Measurements from ENCODE around the gene RAD51C. TPM values are rescaled to one million over a fixed set of nuclear protein-coding genes. Genes with fewer than 3 reads are reported as not detected.

The RAD51C gene
- total and polyA plus RNA-seq, 9 of the 15 experiments (the other 6 are each of a cell fraction or from before 2014, with no cell fraction given): 93.9 to 341 (median 135) TPM

DNA sequence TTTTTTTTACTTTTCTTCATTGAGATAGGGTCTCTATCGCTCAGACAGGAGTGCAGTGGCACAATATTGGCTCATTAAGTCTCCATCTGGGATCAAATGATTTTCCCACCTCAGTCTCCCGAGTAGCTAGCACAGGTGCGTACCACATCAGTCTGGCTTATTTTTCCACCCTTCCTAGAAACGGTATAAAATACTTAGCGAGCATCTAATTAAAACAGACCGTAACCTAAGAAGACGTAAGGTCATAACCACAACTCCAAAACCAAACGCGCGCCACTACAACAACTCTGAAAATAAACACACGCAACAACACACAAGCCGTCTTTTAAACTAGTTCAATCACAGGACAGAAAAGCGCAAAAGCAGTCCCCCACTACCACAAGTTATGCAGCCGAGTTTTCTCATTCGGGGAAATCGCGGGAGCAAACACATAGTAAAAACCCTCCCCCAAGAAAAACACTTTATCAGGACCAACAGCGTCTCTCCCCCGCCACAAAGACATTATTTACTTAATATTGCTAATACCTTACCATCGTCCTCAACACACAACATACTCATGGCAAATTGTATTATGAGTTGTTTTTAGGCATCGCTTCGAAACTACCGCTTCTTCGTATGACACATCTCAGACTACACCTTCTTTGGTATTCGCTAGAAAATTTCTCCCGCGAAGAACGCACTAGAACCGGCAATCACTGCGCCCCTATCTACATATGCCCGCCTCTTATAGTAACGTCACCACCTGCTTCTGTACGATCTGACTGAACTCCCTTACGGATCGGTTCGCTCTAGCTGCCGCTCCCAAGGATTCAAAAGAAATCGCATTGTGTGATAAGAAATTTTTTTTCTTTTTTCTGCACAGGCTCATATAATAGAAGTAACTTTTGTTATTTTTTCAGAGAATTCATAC is 33.3 kb upstream of the RAD51C start (continued):
- TF ChIP-seq NCOR1 (IDR thresholded peaks at IDR 0.05): peak; percentile 98
- TF ChIP-seq ETV6 (IDR thresholded peaks at IDR 0.05; ENCODE audit: borderline replicate concordance in 1 of 2, low read depth in 2 of 2, low read length in 1 of 2): peak; percentile 34 to 86; a peak in 2 of 4 replicates
- TF ChIP-seq ETV6 (CRISPR knock-in tag; IDR thresholded peaks at IDR 0.05; ENCODE audit: borderline replicate concordance): peak; percentile 65; the same call in 1 of the 2 replicates
- peak; percentile 43; the same call in 1 of the 2 replicates for TF ChIP-seq MYBL2 (IDR thresholded peaks at IDR 0.05; ENCODE audit: low read depth)
- TF ChIP-seq MYBL2 (CRISPR knock-in tag; IDR thresholded peaks at IDR 0.05; ENCODE audit: borderline replicate concordance): no peak
- TF ChIP-seq MCM7 (IDR thresholded peaks at IDR 0.05): peak in 1 of 2 experiments; percentile 92; a peak in 1 of 4 replicates
- TF ChIP-seq ZNF311 (CRISPR knock-in tag; IDR thresholded peaks at IDR 0.05): no peak
- TF ChIP-seq, protein P1, sequence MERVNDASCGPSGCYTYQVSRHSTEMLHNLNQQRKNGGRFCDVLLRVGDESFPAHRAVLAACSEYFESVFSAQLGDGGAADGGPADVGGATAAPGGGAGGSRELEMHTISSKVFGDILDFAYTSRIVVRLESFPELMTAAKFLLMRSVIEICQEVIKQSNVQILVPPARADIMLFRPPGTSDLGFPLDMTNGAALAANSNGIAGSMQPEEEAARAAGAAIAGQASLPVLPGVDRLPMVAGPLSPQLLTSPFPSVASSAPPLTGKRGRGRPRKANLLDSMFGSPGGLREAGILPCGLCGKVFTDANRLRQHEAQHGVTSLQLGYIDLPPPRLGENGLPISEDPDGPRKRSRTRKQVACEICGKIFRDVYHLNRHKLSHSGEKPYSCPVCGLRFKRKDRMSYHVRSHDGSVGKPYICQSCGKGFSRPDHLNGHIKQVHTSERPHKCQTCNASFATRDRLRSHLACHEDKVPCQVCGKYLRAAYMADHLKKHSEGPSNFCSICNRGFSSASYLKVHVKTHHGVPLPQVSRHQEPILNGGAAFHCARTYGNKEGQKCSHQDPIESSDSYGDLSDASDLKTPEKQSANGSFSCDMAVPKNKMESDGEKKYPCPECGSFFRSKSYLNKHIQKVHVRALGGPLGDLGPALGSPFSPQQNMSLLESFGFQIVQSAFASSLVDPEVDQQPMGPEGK (CRISPR knock-in tag; IDR thresholded peaks at IDR 0.05; ENCODE audit: borderline replicate concordance): peak; percentile 99
- TF ChIP-seq EP300 (IDR thresholded peaks at IDR 0.05; ENCODE audit: low read length): peak; percentile 89
- TF ChIP-seq SRF (CRISPR knock-in tag; IDR thresholded peaks at IDR 0.05): peak; percentile 12 to 96; a peak in 3 of 4 replicates
- TF ChIP-seq, protein P2, sequence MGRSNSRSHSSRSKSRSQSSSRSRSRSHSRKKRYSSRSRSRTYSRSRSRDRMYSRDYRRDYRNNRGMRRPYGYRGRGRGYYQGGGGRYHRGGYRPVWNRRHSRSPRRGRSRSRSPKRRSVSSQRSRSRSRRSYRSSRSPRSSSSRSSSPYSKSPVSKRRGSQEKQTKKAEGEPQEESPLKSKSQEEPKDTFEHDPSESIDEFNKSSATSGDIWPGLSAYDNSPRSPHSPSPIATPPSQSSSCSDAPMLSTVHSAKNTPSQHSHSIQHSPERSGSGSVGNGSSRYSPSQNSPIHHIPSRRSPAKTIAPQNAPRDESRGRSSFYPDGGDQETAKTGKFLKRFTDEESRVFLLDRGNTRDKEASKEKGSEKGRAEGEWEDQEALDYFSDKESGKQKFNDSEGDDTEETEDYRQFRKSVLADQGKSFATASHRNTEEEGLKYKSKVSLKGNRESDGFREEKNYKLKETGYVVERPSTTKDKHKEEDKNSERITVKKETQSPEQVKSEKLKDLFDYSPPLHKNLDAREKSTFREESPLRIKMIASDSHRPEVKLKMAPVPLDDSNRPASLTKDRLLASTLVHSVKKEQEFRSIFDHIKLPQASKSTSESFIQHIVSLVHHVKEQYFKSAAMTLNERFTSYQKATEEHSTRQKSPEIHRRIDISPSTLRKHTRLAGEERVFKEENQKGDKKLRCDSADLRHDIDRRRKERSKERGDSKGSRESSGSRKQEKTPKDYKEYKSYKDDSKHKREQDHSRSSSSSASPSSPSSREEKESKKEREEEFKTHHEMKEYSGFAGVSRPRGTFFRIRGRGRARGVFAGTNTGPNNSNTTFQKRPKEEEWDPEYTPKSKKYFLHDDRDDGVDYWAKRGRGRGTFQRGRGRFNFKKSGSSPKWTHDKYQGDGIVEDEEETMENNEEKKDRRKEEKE (IDR thresholded peaks at IDR 0.05; ENCODE audit: borderline replicate concordance in 1 of 2, control insufficient read depth in 1 of 2, low read depth in 2 of 2, low read length in 1 of 2): peak in 1 of 2 experiments; percentile 100; a peak in 3 of 4 replicates
- peak; percentile 8; the same call in 1 of the 2 replicates for TF ChIP-seq ADNP (tag; IDR thresholded peaks at IDR 0.05)
- TF ChIP-seq ZSCAN32 (CRISPR knock-in tag; IDR thresholded peaks at IDR 0.05): peak; percentile 99
- TF ChIP-seq SMAD2 (IDR thresholded peaks at IDR 0.05; ENCODE audit: low read depth, low read length): no peak
- no peak for TF ChIP-seq KLF1 (tag; IDR thresholded peaks at IDR 0.05)
- peak; percentile 55; the same call in 1 of the 2 replicates for TF ChIP-seq PPARD (CRISPR knock-in tag; IDR thresholded peaks at IDR 0.05)
- TF ChIP-seq, protein P3, sequence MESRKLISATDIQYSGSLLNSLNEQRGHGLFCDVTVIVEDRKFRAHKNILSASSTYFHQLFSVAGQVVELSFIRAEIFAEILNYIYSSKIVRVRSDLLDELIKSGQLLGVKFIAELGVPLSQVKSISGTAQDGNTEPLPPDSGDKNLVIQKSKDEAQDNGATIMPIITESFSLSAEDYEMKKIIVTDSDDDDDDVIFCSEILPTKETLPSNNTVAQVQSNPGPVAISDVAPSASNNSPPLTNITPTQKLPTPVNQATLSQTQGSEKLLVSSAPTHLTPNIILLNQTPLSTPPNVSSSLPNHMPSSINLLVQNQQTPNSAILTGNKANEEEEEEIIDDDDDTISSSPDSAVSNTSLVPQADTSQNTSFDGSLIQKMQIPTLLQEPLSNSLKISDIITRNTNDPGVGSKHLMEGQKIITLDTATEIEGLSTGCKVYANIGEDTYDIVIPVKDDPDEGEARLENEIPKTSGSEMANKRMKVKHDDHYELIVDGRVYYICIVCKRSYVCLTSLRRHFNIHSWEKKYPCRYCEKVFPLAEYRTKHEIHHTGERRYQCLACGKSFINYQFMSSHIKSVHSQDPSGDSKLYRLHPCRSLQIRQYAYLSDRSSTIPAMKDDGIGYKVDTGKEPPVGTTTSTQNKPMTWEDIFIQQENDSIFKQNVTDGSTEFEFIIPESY (CRISPR knock-in tag; IDR thresholded peaks at IDR 0.05): 0 out of 2 replicates have a peak, but pooled peaks have one; percentile 43
- no peak; the same call in 1 of the 2 replicates for TF ChIP-seq CTBP1 (IDR thresholded peaks at IDR 0.05; ENCODE audit: borderline replicate concordance)
- TF ChIP-seq ZBTB8A (IDR thresholded peaks at IDR 0.05; ENCODE audit: partially characterized antibody): peak; percentile 90
- TF ChIP-seq TAF15 (IDR thresholded peaks at IDR 0.05; ENCODE audit: low read depth, low read length): no peak; the same call in 1 of the 2 replicates

Measured in K562 (cell line).